LNCaP clone FGC (cell line): Measurements from ENCODE around the gene PITPNC1.

Experiments
- DNase-seq: peaks from one replicate; pipeline ENCODE4 v3.0.0-alpha.2; 2011; ENCODE audit warnings: low read depth
- H3K4me3 ChIP-seq: 2 replicates; pipeline ENCODE4 v1.5.1; 2011; ENCODE audit warnings: mild to moderate bottlenecking, low read depth, low read length, control low read depth
- TF ChIP-seq, protein P1 (sequence below): IDR thresholded peaks from 2 replicates; pipeline ENCODE4 v1.5.1; 2012; ENCODE audit warnings: mild to moderate bottlenecking; ENCODE audit not compliant: control insufficient read depth, insufficient read depth; ENCODE audit errors: extremely low read depth

The PITPNC1 gene

DNA sequence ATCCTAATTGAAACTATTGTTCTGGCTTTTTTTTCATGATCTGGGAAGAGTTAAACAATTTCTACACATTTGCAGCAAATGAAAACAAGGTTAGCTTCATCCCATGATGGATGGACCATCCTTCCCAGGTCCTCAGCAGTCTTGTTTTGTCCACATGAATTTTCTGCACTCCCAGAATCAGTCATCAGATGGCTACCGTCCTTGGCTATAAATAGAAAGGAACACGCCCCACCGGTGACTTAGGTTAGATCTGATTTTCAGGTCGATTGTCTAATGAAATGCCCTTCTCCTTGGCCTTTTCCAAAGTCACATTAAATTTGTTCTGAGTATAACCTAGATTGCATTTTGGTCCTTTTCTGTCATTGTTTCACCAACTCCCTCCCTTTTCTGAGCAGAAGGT lies 299.2 kb downstream of the PITPNC1 start:
- TF ChIP-seq, protein P1, sequence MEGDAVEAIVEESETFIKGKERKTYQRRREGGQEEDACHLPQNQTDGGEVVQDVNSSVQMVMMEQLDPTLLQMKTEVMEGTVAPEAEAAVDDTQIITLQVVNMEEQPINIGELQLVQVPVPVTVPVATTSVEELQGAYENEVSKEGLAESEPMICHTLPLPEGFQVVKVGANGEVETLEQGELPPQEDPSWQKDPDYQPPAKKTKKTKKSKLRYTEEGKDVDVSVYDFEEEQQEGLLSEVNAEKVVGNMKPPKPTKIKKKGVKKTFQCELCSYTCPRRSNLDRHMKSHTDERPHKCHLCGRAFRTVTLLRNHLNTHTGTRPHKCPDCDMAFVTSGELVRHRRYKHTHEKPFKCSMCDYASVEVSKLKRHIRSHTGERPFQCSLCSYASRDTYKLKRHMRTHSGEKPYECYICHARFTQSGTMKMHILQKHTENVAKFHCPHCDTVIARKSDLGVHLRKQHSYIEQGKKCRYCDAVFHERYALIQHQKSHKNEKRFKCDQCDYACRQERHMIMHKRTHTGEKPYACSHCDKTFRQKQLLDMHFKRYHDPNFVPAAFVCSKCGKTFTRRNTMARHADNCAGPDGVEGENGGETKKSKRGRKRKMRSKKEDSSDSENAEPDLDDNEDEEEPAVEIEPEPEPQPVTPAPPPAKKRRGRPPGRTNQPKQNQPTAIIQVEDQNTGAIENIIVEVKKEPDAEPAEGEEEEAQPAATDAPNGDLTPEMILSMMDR = no peak
- H3K4me3 ChIP-seq = no peak overlapping the region
- no peak for DNase-seq

DNA sequence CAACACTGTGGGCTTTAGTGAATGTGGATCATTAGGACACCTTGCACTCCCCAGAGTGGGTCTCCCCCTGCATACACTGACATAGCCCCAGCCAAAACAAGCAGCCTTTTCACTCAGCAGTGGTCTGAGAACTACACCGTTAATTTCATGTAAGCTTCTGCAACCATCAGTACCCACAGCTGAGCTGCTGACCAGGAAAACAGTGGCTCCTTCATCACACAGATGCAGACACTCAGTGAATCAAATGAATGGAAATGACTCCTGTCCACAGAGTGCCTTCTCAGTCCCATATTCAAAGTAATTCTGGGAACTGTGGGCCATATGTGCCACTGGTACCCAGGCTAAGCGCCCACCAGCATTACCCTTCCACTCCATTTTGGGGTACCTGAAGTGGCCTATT lies 301.3 kb downstream of the PITPNC1 start:
- TF ChIP-seq, protein P1 = no peak
- H3K4me3 ChIP-seq = no peak overlapping the region
- no peak for DNase-seq

DNA sequence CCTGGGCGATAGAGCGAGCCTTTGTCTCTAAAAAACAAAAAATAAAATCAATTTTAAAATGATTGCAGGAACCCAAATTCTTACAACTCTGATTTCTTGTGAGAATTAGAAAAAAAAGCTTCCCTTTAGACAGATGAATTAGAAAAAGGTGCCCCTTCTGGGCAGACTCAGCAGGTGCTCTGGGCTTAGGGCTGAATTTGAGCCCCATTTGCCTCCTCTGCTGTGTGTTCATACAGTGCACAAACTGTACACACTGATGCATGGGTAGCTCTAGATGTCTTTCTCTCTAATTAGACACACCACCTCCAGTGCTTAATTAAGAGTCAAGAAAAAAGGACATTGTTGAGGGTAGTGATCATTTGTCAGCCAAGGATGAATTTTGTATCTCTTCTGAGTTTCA lies 302.1 kb downstream of the PITPNC1 start:
- no peak overlapping the region for H3K4me3 ChIP-seq
- no peak for DNase-seq

DNA sequence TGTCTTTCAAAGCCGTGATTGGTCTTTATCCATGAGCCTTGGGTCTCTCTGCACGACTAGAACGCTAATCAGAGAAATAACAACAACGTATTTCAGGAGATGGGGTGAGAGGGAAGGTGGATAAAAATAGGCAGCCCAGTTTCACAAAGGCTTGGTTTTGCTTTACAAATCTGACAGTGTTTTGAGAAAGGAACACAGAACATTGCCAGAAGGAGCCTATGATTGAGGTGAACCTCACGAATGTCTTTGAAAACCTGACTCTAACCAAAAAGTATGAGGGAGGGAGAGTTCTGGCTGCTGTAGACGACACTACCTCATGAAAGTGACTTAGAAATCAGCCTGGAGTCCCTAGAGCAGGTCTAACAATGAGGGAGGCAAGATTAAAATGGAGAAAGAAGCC lies 302.6 kb downstream of the PITPNC1 start:
- H3K4me3 ChIP-seq = no peak overlapping the region
- TF ChIP-seq, protein P1 = no peak
- DNase-seq = no peak

More for the DNA sequence above, 302.1 kb downstream of the PITPNC1 start:
- TF ChIP-seq, protein P1 = no peak

DNA sequence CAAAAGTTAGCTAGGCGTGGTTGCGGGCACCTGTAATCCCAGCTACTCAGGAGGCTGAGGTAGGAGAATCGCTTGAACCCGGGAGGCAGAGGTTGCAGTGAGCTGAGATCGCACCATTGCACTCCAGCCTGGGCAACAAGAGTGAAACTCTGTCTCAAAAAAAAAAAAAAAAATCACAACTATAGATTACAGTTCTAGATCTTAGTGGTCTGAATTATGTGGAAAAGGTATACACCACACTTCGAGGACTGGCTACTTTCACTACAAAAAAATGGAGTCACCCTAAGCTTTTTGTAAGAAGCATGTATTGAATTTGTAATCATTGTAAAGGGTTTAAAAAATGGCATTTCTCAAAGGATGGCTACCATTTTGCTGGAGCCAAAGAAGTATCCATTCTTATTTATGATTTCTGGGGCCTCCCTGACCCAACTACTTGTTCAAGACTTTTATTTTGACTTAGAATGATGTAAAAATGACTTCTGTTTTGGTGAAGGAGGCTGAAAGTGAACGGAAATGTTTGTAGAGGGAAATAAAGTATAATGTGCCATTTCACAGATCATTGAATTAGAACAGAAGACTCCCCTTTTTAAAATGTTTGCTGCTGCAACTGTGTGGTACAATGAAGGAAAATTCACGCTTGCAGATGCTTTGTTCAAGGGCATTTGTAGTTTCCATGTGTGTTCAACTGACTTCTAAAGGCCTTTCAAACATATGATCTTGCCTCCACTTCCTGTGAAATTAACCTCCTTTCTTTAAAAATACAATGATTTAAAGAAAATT lies 303.6 kb downstream of the PITPNC1 start:
- DNase-seq = no peak
- TF ChIP-seq, protein P1 = no peak
- H3K4me3 ChIP-seq = no peak overlapping the region

DNA sequence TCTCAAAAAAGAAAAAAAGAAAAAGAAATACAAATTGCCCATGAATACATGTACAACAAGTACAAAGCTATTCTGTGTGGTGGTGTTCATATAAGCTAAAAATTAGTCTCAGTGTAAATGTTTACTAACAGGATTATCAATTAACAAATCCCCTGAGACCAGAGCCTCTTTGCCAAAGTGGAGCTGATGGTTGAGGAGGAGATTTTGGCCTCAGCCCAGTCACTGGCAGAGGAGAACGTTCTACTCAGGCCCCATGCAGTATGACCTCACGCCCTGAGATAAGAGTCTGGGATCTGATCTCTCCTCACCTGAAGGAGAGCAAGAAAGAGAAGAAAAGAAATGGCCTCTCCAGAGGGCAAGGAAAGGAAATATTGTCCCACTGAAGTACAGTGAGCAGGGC lies 305.1 kb downstream of the PITPNC1 start:
- no peak for DNase-seq
- H3K4me3 ChIP-seq = no peak overlapping the region
- TF ChIP-seq, protein P1 = no peak

DNA sequence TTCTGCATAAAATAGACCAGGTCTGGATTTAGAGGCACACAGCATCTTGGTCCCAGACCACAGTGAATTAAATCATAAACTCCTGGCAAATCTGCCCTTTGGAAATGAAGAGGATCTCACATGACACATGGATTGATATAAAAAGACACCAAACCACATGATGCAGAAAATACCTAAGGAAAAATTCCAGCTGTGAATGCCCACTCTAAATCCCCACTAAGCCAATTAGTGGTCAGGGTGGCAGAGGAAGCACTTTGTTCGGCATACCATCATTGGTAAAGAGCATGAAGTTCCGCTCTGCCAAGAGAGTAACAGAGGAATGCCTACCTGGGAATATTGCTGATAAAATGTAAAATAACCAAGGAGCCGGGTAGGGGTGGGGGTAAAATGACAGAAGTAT lies 308.3 kb downstream of the PITPNC1 start:
- no peak for DNase-seq
- no peak overlapping the region for H3K4me3 ChIP-seq
- TF ChIP-seq, protein P1 = no peak
